Measurements from ENCODE around the gene DDX11.
"Not testable (repeated sequence)": the region's sequence is repeated elsewhere in the genome, so short reads cannot be mapped to it uniquely, and the experiment has no call there.

The DDX11 gene

GRCh38 chr12:31127209-31127848 is 53.7 kb downstream of the DDX11 start:
- DNase-seq = not testable (repeated sequence)

- not testable (repeated sequence) for DNase-seq
Measured at GRCh38 chr12:31136581-31136980, 62.9 kb downstream of the DDX11 start.

GRCh38 chr12:31144768-31145167 is 71.1 kb downstream of the DDX11 start:
- DNase-seq = not testable (repeated sequence)

GRCh38 chr12:31145296-31145695 is 71.6 kb downstream of the DDX11 start:
- not testable (repeated sequence) for DNase-seq

GRCh38 chr12:31147415-31147814 is 73.8 kb downstream of the DDX11 start:
- not testable (repeated sequence) for DNase-seq

- DNase-seq = not testable (repeated sequence)
Measured at GRCh38 chr12:31150766-31151165, 77.1 kb downstream of the DDX11 start.
